ENCODE data around the gene MARK2. TPM values are rescaled to one million over a fixed set of nuclear protein-coding genes. Genes with fewer than 3 reads are reported as not detected.
A peak's percentile ranks its signal among the peaks of the same experiment; 100 is the strongest.

The MARK2 gene
- total RNA-seq, 2 experiments from 2014 or later, result 18.4 to 21.0 TPM

DNA sequence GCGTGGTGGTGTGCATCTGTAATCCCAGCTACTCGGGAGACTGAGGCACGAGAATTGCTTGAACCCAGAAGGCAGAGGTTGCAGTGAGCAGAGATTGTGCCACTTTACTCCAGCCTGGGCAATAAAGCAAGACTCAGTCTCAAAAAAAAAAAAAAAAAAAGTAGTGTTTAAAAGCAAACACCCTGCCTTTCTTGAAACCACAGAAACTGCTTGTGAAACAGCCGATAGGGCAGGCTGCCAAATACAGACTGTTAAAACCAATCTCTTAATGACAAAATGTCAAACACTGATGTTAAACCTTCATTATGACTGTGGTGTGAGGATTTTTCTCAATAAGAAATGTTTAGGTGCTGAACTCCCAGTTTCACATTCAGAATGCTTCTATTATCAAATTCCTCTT lies 27.3 kb downstream of the MARK2 start:
- DNase-seq (peak; percentile 46 to 88 (median 70)), ATAC-seq (ENCODE audit: poor library complexity) (peak; percentile 65)
- H3K4me1 ChIP-seq (ENCODE audit: insufficient read depth, low read length), result peaks cover 87% of the 10 kb centered on the region
- TF ChIP-seq, protein P1, sequence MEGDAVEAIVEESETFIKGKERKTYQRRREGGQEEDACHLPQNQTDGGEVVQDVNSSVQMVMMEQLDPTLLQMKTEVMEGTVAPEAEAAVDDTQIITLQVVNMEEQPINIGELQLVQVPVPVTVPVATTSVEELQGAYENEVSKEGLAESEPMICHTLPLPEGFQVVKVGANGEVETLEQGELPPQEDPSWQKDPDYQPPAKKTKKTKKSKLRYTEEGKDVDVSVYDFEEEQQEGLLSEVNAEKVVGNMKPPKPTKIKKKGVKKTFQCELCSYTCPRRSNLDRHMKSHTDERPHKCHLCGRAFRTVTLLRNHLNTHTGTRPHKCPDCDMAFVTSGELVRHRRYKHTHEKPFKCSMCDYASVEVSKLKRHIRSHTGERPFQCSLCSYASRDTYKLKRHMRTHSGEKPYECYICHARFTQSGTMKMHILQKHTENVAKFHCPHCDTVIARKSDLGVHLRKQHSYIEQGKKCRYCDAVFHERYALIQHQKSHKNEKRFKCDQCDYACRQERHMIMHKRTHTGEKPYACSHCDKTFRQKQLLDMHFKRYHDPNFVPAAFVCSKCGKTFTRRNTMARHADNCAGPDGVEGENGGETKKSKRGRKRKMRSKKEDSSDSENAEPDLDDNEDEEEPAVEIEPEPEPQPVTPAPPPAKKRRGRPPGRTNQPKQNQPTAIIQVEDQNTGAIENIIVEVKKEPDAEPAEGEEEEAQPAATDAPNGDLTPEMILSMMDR (IDR thresholded peaks at IDR 0.05), result no peak
- POLR2A ChIA-PET, result interaction anchor here (0.7 to 2.6 kb wide), 5 partner anchors 11 to 38 kb away, joined by 3 to 7 read pairs (median 3); no protein-coding TSS in a partner anchor
- H3K27me3 ChIP-seq (ENCODE audit: control insufficient read depth in 1 of 2, insufficient read depth in 2 of 2, low read length in 2 of 2), result no peaks in the 10 kb centered on the region
- no peak overlapping the region for H3K4me3 ChIP-seq (ENCODE audit: low read length)
- H3K27me3 Mint-ChIP-seq, result no peaks in the 10 kb centered on the region
- H3K27ac Mint-ChIP-seq, result peak overlapping the region; percentile 67
- peak overlapping the region; percentile 72 for H3K4me3 Mint-ChIP-seq
- H3K36me3 Mint-ChIP-seq (ENCODE audit: low read depth), result peaks cover 32% of the 10 kb centered on the region
- CTCF ChIA-PET, result interaction anchor here (1.0 kb wide), 1 partner anchor 26 kb away, joined by 4 read pairs; no protein-coding TSS in a partner anchor
- intact Hi-C loops (cut with DNase I, micrococcal nuclease), result loop anchor here (1.0 to 5.0 kb wide), 3 partner anchors 26 to 41 kb away; no protein-coding TSS in a partner anchor
- H3K27ac ChIP-seq (ENCODE audit: low read depth in 1 of 2, low read length in 2 of 2), result peak overlapping the region; percentile 10 to 28
- no peaks in the 10 kb centered on the region for H3K9me3 Mint-ChIP-seq
- no peaks in the 10 kb centered on the region for H3K9me3 ChIP-seq (ENCODE audit: control insufficient read depth in 1 of 2, insufficient read depth in 1 of 2, low read length in 2 of 2)
- H3K36me3 ChIP-seq (ENCODE audit: insufficient read depth, low read length), result peaks cover 7% of the 10 kb centered on the region
- peaks cover 81% of the 10 kb centered on the region for H3K4me1 Mint-ChIP-seq (ENCODE audit: low read depth)

DNA sequence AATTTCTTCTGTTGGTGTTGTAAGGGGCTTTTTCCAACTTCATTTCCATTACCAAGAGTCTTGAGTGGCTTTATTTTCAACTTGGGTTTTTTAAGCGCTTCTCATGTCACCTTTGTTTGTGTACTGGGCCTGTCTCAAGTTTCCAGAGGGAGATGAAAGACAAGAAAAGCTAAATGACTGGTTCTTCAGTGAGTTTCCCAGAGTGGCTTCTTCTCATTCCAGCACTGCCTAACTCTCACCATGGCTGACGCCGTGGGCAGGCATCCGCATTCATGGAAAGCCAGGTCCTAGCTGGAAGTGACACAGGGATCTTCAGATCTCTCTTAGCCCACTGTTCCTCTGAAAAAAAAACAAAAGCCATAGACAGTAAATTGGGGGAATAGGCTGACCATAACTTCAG lies 28.6 kb downstream of the MARK2 start:
- Histone ChIP-seq H3K36me3 (ENCODE audit: insufficient read depth, low read length) (peaks cover 3% of the 10 kb centered on the region), H3K9me3 (ENCODE audit: control insufficient read depth in 1 of 2, insufficient read depth in 1 of 2, low read length in 2 of 2) (no peaks in the 10 kb centered on the region), H3K27me3 (ENCODE audit: control insufficient read depth in 1 of 2, insufficient read depth in 2 of 2, low read length in 2 of 2) (no peaks in the 10 kb centered on the region), H3K27ac (ENCODE audit: low read depth in 1 of 2, low read length in 2 of 2) (no peak overlapping the region), H3K4me1 (ENCODE audit: insufficient read depth, low read length) (peaks cover 94% of the 10 kb centered on the region), H3K4me3 (ENCODE audit: low read length) (no peak overlapping the region)
- H3K27me3 Mint-ChIP-seq, result no peaks in the 10 kb centered on the region
- no peaks in the 10 kb centered on the region for H3K9me3 Mint-ChIP-seq
- H3K36me3 Mint-ChIP-seq (ENCODE audit: low read depth), result peaks cover 25% of the 10 kb centered on the region
- DNase-seq (no peak), ATAC-seq (ENCODE audit: poor library complexity) (no peak)
- TF ChIP-seq, protein P1 (IDR thresholded peaks at IDR 0.05), result no peak
- CTCF ChIA-PET, result interaction anchor here (1.1 kb wide), 1 partner anchor 78 kb away, joined by 3 read pairs; no protein-coding TSS in a partner anchor
- intact Hi-C loops (cut with DNase I, micrococcal nuclease), result loop anchor here (5.0 kb wide), 2 partner anchors 35 to 40 kb away; no protein-coding TSS in a partner anchor
- POLR2A ChIA-PET, result interaction anchor here (1.2 to 1.3 kb wide), 2 partner anchors 20 to 29 kb away, joined by 3 to 9 read pairs; partner anchors contain the start of gene MARK2
- peak overlapping the region; percentile 67 for H3K27ac Mint-ChIP-seq
- peak overlapping the region; percentile 8 for H3K4me3 Mint-ChIP-seq
- peaks cover 85% of the 10 kb centered on the region for H3K4me1 Mint-ChIP-seq (ENCODE audit: low read depth)

DNA sequence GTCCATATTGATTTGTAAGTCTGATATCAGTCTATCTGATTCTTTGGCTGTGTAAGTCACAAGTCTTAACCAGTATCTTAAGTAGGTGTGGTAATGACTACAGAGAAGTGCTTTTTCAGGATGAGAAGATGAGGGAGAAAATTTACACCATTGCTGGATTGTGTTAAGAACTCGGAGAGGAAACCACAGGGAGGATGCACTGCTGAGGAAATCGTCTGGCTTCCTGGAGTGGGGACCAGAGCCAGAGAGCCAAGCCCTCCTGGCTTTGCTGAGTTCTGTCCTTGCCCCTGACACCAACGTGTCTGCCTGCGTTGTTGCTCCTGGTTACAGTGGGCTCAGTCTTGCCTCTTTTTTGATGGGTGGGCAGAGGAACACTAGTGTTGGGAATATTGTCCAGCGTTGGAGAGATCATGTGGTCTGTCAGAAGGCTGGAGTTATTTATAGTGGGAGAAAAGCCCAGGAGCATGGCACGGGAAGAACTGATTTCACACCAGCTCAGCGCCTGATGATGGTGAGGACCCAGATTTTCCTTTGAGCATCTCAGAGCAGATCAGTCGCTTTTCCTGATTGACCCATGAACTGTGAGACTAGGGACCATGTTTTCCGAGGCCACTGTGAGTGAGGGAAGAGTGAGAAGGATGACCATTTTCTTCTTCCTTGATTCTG lies 29.6 kb downstream of the MARK2 start:
- H3K36me3 ChIP-seq (ENCODE audit: insufficient read depth, low read length), result peaks cover 3% of the 10 kb centered on the region
- TF ChIP-seq, protein P1 (IDR thresholded peaks at IDR 0.05), result no peak
- no peaks in the 10 kb centered on the region for H3K27me3 ChIP-seq (ENCODE audit: control insufficient read depth in 1 of 2, insufficient read depth in 2 of 2, low read length in 2 of 2)
- Mint-ChIP-seq H3K36me3 (ENCODE audit: low read depth) (peaks cover 18% of the 10 kb centered on the region), H3K4me1 (ENCODE audit: low read depth) (peaks cover 84% of the 10 kb centered on the region), H3K27ac (peak overlapping the region; percentile 92), H3K4me3 (peak overlapping the region; percentile 13), H3K9me3 (no peaks in the 10 kb centered on the region), H3K27me3 (no peaks in the 10 kb centered on the region)
- no peak for ATAC-seq (ENCODE audit: poor library complexity)
- POLR2A ChIA-PET, result interaction anchor here (1.1 to 2.3 kb wide), 2 partner anchors 20 to 30 kb away, joined by 8 read pairs; partner anchors contain the start of gene MARK2
- H3K9me3 ChIP-seq (ENCODE audit: control insufficient read depth in 1 of 2, insufficient read depth in 1 of 2, low read length in 2 of 2), result no peaks in the 10 kb centered on the region
- no peak overlapping the region for H3K4me3 ChIP-seq (ENCODE audit: low read length)
- H3K4me1 ChIP-seq (ENCODE audit: insufficient read depth, low read length), result peaks cover 94% of the 10 kb centered on the region
- H3K27ac ChIP-seq (ENCODE audit: low read depth in 1 of 2, low read length in 2 of 2), result peak overlapping the region in 1 of 2 donors; percentile 22
- DNase-seq, result no peak
- intact Hi-C loops (cut with DNase I, micrococcal nuclease), result loop anchor here (1.0 to 5.0 kb wide), 3 partner anchors 20 to 39 kb away; no protein-coding TSS in a partner anchor
- CTCF ChIA-PET, result interaction anchor here (1.7 kb wide), 1 partner anchor 30 kb away, joined by 4 read pairs; the partner anchor contains the start of gene MARK2

Measured in CD4-positive, alpha-beta T cell (primary cell).